Measurements from ENCODE around the gene PAQR8.

DNA sequence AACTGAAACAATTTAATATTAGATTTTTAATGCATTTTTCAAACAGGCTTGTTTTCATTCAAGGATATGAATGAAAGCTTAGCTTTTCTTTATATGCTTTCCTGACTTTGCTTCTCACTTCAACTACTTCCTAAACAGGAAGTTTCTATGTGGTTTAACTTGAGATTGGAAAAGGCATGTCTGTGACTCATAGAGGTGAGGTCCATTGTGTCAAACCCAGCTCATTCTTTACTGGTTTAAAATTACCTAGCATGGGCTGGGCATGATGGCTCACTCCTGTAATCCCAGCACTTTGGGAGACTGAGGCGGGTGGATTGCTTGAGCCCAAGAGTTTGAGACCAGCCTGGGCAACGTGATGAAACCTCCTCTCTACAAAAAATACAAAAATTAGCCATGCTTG lies 92.6 kb downstream of the PAQR8 start:
- TF ChIP-seq, protein P1, sequence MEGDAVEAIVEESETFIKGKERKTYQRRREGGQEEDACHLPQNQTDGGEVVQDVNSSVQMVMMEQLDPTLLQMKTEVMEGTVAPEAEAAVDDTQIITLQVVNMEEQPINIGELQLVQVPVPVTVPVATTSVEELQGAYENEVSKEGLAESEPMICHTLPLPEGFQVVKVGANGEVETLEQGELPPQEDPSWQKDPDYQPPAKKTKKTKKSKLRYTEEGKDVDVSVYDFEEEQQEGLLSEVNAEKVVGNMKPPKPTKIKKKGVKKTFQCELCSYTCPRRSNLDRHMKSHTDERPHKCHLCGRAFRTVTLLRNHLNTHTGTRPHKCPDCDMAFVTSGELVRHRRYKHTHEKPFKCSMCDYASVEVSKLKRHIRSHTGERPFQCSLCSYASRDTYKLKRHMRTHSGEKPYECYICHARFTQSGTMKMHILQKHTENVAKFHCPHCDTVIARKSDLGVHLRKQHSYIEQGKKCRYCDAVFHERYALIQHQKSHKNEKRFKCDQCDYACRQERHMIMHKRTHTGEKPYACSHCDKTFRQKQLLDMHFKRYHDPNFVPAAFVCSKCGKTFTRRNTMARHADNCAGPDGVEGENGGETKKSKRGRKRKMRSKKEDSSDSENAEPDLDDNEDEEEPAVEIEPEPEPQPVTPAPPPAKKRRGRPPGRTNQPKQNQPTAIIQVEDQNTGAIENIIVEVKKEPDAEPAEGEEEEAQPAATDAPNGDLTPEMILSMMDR (IDR thresholded peaks at IDR 0.05; ENCODE audit: low read depth, low read length, missing input control), result no peak
- TF ChIP-seq, protein P2, sequence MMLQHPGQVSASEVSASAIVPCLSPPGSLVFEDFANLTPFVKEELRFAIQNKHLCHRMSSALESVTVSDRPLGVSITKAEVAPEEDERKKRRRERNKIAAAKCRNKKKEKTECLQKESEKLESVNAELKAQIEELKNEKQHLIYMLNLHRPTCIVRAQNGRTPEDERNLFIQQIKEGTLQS (IDR thresholded peaks at IDR 0.05), result no peak
- TF ChIP-seq GABPA (IDR thresholded peaks at IDR 0.05 in 1 of 2, conservative IDR thresholded peaks at IDR 0.05 in 1 of 2) (no peak), TAF1 (conservative IDR thresholded peaks at IDR 0.05) (no peak), FOXA2 (IDR thresholded peaks at IDR 0.05) (no peak)
- TF ChIP-seq, protein P3, sequence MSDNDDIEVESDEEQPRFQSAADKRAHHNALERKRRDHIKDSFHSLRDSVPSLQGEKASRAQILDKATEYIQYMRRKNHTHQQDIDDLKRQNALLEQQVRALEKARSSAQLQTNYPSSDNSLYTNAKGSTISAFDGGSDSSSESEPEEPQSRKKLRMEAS (IDR thresholded peaks at IDR 0.05), result no peak

Measured in liver (tissue), 3 donors.